Fibroblast of skin of right quadriceps (primary cell): ENCODE results near the gene PTMA.

Experiments
- DNase-seq: peaks from one replicate; pipeline ENCODE4 v3.0.0-alpha.2; 2013

The PTMA gene

DNA sequence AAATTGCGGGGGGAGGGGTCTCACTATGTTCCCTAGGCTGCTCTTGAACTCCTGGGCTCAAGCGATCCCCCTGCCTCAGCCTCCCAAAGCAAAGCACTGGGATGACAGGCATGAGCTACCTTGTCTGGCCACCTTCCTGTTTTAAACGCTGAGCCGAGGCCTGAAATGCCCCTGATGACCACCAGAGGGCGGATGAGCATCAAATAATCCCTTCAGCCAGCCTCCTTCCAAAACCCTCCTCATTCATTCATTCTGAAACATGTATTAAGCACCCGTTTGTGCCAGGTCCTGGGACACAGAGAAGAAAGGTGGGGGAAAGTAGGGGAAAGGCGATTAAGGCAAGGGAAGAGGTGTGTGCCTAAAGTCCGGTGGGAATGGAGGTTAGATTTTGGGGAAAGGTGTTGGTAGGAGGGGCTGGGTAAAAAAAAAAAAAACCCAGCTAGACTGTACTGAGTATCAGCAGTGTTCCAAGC, 30.7 kb upstream of the PTMA start:
- DNase-seq, result peak; percentile 75

DNA sequence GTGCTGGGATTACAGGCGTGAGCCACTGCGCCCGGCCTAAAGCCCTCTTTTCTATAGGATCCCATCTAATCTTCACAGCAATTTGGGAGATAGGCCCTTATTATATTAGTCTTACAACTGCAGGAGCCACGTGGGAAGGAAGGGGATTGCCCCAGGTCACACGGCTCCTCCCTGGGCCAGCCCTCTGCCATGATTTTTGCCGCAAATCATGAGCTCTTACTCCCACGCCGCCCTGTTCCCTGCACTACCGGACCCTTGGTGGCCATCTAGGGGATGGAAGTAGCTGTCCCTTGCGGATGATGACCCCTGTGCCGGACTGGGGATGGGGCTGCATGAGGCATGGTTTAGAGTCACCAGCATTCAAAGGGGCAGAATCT, 28.4 kb upstream of the PTMA start:
- no peak for DNase-seq

DNA sequence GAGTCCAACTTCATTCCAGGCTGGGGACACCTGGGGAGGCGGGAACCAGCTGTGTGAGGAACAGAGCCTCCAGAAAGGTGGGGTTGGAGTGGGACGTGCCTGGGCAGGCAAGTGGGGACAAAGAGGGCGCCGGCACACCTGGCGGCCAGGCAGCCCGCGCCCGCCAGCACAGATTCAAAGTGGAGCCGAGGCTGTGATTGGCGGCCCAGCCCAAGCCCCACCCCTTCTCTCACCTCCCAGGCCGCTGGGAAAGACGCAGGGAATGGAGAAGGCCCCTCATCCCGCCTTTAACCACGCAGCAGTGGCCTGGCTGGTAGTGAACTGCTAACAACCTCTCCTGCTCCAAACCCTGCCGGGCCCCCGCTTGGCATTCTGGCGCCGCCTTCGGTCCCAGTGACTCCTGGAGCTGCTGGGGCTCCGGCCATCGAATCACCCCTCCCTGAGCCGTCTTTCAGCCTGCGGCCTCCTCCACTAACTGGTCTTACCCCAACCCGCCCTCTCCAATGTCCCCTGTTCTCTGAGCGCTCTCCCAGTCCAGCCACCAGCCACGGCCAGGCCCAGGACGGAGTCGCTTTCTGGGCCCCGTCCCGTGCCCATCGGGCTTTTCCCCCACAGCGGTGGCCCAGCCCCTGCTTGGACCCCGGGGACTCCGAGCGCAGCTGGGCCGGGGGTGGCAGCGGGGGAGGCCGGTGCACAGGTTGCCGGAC, 27.9 kb upstream of the PTMA start:
- DNase-seq, result no peak

DNA sequence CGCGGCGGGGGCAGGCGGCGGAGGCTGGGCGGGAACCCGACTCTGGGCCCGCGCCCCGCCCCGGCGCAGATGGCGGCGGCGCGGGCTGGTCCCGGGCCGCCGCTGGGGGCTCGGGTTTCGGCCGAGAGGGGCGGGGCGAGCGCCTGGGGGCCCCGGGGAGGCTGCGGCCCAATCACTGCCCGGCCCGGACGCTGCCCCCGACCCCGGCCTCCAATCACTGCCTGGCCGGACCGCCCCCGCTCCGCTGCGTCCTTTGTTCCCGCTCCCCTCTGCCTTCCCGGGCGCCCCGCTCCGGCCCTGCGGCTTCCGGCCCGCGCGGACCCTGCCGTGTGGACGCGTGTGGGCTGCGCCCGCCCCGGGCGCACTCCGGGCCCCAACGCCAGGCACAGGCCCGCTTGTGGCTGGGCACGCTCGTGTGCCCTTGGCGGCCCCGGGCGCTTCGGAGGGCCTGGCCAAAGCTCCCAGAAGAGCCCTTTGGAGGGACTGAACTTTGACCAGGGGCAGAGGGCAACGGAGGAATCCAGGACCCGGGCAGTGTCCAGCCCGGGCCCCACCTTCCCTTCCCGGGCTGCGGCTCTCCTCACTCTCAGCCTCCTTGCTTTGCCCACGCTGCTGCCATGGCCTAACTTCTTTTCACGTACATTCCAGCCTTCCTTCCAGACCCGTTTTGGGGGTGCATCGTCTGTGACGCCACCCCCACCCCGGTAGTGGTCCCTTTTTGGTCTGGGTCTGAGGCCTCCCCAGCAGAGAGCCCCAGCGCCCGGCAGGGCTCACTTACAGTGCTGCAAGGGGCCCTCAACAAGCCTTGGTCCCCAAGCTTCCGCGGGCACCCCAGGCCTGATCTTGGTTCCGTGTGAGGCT, 27.1 kb upstream of the PTMA start:
- peak; percentile 83 for DNase-seq

DNA sequence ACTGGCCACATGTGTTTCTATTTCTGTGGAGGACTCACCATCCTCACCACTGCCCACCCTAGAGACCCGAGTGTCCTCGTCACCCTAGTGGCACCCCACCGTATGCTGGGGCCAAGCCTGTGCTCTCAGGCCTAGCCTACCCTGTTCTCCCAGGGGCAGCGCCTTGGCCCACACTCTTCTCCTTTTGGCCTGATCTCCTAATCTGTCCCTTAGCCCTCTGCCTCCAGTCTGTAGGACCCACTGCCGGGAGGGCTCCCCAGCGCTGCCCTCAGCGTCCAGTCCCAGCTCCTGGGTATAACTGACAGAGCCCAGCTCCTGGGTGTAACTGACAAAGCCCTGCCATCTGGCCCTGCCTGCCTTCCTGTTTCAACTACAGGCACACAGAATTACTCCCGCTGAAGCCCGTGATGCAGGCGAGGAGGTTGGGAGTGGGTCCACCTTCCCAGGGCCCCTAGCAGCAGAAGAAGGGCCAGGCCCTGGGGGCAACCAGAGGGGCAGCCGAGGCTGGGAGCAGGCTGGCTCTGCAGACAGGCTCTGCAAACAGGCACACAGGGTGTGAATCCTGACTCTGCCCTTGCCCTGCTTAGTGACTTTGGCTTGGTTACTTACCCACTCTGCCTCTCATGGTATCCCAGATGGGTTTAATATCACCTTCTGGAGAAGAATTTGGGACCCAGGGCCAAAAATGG, 25.6 kb upstream of the PTMA start:
- DNase-seq, result no peak

DNA sequence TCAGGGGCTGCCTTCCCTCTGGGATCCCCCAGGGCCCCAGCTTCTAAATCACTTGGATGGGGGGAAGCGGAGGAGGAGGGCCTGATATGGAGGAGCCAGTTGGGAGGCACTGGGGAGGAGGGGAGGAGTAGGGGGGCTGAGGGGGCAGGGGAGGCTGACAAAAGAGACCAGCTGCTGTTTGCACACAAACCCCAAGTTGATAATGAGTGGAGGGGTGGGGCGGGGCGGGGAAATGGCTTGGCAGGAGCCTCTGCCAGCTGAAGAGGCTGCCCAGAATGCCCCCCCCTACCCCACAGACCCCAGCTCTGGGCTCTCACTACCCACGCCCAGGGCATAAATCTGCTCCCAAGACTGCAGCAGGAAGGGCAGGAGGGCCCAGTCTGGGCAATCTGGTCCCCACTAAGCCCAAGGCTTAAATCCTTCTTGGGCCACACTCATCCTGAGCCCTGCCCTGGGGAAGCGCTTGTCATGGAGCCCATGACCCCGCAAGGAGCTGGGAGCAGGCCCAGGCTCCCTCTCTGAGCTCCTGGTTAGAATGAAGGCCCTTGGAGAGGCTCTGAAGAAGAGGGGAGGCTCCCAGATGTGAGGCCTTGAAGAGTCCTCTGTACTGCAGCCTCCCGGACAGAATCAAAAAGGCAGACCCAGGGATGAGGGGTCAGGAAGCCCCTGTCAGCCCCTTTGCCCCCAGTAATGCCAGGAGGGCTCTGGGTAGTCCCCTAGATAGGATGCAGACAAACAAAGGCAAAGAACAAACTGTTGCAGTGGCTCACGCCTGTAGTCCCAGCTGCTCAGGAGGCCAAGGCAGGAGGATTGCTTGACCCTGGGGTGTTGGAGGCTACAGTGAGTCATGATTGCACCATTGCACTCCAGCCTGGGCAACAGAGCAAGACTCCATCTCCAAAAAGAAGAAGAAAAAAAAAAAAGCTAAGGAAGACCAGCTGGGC, 24.8 kb upstream of the PTMA start:
- no peak for DNase-seq

DNA sequence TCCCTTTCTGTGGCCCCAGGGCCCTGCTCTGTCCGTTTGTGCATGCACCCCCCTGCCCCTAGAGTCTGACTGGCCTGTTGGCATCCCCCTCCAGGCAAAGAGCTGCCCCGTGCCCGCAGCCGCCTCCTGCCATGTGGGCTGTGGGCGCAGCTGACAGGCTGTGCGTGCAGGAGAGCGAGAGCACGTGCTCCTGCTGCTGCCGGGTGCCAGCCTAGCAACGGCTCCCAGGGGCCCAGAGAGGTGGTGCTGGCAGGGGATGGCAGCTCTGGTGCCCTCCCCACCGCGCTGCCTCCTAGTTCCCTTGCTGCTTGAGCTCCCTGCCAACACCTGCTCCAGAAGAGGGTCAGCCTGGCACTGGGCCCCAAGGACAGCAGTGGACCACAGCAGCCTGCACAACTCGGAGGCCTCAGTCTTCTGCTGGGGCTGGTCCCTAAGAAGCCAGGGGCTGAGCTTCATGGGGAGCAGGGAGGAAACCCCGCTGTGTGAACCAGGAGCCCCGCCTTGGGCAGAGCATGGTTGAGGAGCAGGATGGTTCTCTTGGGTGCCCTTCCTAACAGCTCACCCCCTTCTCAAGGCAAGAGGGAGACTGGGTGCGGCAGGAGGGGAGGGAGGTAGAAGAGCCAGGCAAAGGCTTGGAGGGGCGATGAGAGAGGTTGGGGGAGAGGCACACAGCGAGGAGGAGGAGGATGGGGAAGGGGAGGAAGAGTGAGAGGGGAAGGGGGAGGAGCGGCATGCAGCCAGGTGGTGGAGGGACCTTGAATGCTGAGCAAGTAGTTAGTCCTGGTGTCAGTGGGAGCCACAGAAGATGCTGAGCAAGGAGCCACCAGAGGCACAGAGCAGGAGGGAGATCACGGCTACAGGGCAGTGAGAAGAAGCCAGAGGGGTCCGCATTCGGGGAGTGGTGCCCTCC, 23.8 kb upstream of the PTMA start:
- DNase-seq, result no peak

DNA sequence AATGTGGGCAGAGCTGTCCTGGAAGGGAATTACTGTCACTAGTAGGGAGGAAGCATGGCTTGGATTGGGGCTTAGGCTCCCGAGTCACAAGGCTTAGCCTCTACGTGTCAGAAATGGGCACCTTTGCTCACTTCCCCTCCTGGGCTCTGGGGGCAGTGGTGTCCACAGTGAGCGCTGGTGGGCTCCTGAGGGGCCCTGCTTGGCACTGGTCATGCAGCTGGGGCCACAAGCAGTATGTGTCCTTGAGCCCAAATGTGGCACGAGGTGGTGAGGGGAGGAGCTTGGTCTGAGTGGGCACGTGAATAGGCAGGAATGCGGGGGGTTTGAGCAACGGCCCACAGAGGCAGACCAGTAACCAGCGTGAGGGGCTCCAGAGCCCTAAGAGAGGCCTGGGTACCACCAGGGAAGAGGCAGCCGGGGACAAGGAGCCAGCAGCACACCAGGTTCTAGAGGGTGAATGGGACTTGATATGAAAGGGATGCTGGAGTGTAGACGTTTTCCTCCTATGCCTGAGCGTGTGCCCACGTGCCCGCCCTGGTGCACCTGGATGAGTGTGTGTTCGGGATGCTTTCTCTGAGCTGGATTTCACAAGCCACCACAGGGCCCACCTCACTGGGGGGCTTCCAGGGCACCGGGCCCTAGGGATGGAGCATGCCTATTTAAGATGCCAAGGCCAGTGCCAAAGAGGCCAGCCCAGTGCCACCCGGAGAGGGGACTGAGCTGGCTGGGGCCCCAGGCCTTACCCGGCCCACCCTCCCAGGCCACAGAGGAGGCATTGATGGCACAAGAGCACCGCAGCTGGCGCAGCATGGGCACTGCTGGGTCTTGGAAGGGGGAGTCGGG, 22.8 kb upstream of the PTMA start:
- no peak for DNase-seq

DNA sequence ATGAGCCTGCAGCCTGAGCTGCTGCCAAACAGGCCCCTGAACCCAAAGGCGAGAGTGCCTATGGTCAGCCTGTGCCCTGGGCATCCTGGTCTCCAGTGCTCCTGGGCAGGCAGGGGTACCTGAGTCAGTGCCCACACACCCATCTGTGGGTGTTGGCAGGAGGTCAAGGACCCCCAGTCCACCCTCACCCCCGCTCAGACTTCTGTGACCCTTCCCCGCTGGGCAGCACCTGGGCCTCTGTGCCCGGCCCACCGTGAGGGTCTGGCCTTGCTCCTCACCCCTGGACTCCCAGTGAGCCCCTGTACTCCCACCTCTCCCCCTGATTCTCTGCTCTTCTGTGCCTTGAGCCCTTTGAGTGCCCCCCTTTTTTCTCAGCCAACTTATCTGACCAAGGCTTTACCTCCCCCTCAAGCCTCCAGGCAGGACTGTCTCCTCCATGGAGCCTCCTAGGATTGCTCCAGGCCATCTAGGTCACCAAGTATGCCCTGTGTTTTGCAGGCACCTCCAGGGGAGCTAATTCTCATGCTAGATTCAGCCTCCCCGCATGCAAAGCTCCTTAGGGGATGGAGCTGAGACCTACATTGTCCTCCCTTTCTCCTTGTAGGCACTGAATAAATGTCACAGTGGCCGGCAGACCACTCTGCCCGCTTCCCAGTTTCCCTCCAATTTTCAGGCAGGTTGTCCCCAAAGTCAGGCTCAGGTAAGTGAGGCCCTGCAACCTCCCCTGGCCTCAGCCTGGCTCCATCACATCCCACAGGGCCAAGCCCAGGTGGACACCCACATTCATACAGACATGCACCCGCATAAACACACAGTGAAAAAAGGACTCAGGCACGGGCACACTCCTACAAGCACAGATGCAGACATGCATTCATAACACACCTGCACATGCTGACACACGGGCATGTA, 21.9 kb upstream of the PTMA start:
- DNase-seq, result no peak

DNA sequence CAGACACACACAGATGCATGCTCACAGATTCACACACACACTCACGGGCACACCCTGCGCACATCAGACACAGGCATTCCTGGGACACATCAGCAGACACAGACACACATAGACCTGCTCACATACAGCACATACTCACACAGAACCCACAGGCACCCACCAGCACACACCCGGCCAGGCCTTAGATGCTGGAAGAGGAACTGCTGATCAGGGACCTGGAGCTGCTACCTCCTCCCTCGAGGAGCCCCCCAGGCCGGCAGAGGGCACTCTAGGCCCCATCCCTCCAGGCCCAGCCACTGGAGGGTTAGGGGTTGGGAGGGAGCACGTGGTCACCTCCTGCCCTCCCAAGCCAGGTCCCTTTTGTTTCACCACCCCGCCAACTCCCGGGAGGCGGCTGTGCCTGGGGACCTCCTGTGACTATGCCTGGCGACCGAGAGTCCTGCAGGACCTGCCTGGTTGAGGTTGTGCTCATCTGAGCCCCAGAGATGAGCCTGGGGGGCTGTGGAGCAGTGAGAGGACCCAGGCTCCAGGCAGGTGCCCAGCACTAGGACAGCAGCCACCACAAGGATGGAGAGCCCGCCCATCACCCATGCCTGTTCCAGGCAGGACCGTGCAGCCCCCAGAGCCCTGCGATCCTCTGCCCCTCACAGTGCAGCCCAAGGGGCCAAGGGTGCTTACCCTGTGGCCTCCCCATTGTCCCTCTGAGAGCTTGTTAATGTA, 21.0 kb upstream of the PTMA start:
- DNase-seq, result no peak

DNA sequence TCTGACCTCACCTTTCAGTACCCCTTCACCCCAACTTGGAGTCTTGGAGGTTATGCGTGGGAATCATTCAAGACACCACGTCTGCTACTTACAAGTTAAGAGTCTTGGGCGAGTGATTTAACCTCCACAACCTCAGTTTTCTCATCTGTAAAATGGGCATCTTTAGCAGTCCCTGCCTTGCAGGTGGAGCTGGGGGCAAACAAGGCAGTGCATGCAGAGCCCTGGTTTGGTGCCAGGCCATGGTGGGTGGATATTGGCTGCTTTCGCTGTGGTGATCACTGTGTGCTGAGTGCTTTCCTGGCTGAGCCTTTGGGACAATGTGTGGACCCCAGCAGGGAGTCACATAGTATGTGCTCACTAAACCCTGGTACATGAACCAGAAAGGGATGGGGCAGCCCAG, 20.4 kb upstream of the PTMA start:
- no peak for DNase-seq

DNA sequence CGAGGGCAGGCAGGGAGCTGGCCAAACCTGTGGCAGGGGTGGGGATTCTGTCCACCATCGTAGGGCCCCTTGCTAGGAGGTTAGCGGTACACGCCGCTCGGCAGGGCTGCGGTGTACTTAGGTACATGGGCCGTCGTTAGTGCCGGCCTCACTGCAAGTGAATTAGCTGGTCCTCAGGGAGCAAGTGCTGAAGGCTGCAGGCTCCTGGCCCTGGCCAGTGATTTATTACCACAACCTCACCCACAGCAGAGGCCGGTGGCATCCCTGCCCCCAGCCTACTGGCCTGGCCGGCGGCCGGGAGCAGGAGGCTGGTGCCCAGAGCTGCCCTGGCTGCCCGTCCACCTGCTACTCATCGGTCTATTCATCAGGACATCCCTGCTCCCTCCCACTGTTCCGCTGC, 19.6 kb upstream of the PTMA start:
- DNase-seq, result no peak

DNA sequence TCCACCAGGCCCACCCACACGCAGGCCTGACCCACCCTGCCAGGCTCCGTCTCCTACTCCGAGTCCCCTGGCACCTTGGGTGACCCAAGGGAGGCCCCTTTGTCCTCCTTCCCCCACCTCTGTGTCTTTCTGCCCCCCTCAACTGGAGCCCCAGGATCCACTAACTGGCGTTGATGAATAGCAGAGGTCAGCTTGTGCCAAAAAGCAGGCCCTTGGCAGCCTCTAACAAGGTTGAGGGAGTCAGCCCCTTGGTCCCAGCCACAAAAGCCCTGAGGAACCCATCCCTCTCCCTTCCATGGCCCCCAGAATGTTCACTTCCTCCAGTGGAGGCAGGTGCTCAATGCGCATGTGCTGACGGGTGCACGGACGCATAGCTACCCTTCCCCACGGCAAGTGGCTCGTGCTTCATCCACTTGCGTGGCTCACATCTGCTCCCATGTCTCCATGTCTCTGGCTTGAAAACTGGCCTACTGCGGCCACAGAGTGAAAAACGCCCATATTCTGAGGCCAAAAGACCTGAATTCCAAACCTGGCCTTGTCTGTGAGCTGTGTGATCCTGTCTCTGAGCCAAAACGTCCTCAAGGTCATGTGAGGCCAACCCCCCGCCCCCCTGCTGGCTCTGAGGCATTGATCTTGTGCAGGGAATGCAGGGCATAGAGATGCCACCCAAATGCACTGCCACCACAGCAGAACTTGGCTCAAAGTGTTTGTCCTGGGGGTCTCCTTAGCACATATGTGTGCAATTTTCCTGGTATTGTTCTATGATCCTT, 19.0 kb upstream of the PTMA start:
- no peak for DNase-seq

DNA sequence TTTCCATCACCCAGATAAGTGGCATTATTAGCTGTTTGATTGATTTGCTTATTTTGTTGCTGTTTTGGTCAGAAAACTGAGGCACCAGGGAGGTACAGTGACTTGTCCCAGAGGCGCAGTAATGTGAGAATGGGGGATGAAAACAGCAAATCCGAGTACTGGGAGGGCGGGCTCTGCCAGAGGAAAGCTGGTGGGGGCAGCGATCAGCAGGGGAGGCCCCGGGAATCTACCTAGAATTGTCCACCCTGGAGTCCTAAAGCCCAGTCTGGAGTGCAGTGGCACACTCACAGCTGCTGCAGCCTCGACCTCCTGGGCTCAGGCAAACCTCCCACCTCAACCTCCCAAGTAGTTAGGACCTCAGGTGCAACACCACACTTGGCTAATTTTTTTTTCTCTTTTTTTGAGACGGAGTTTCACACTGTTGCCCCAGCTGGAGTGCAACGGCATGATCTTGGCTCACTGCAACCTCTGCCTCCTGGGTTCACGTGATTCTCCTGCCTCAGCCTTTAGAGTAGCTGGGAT, 17.0 kb upstream of the PTMA start:
- DNase-seq, result no peak

DNA sequence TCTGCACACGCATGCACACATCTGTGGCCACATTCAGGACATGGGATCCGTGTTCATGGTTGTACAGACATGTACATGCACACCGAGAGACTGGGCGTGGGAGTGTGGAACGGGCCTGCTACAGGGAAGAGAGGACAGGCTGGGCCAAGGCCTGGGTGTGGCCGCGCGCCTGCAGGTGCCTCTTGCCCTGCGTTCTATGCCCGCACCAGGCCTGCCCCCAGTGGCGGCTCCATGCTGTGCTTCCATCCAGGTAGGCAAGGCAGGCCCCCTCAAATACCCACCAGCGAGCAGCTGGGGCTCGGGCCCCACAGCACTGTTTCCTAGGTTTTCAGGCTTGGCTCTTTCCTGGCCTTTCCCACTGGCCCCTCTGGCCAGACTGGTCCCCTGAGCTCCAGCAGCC, 15.5 kb upstream of the PTMA start:
- DNase-seq, result no peak

DNA sequence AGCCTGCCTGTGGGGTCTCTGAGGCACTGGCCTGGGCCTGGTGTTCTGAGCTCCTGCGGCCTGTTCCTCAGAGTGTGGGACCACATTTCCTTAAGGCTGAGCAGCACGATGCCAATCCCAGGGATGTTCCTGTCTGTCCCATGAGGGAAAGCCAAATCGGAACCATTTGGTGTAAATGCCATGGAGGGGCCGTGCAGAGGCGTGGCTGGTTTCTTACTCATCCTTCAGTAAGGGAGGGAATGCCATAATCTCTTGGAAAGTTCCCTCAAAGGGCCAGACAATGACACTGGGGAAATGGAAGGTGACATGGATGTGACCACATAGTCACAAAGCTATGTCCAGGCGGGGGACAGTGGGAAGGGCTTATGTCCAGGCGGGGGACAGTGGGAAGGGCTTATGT, 14.4 kb upstream of the PTMA start:
- DNase-seq, result no peak

DNA sequence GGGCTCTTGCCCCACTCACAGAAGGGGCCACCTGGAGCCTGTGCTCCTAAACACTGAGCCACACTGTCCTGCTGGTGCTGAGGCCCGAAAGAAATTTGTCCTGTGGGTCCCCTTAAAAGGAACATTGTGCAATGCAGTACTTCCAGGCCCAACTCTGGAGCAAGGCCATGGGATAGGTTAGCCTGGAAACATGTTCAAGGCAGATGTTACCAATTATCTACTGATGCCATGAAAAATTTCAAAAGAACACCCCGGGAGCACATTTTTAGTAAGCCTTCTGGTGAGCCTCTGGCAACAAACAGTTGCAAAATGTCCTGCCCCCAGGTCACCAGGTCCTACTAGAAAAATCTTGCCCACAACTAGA, 12.3 kb upstream of the PTMA start:
- peak; percentile 76 for DNase-seq

DNA sequence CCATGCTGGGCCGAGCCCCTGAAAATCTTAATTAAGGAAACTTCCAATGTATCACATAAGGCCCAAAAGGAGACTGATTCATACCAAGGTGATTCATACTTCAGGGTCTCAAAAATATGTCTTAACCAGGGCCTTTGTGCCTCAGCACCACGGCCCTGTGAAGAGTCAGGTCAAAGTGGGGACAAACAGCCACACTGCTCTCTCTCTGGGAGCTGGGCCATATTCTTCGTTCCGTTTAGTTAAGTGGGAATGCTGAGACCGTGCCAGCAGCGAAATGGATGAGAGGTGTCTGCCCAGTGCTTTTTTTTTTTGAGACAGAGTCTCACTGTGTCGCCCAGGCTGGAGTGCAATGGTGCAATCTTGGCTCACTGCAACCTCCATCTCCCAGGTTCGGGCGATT, 9.3 kb upstream of the PTMA start:
- DNase-seq, result peak; percentile 45
